IgD-negative memory B cell (primary cell): ENCODE measurements around the gene HEATR9. TPM values are rescaled to one million over a fixed set of nuclear protein-coding genes. Genes with fewer than 3 reads are reported as not detected.

Source experiments
- H3K27ac Mint-ChIP-seq, 3 donors: one replicate each; pipeline ENCODE4 v1.8.0; 2020 to 2022; ENCODE audit warnings: mild to moderate bottlenecking in 3 of 3, mixed read lengths in 3 of 3, moderate library complexity in 1 of 3
- H3K27me3 Mint-ChIP-seq: one replicate; pipeline ENCODE4 v1.8.0; 2021; ENCODE audit warnings: mixed read lengths
- H3K36me3 Mint-ChIP-seq: one replicate; pipeline ENCODE4 v1.8.0; 2020; ENCODE audit warnings: mild to moderate bottlenecking, mixed read lengths
- H3K4me1 Mint-ChIP-seq, 3 donors: one replicate each; pipeline ENCODE4 v1.8.0; 2020 to 2022; ENCODE audit warnings: mixed read lengths in 3 of 3, mild to moderate bottlenecking in 1 of 3
- H3K4me3 Mint-ChIP-seq, 4 donors: one replicate each; pipeline ENCODE4 v1.8.0; 2020 to 2022; ENCODE audit warnings: mild to moderate bottlenecking in 4 of 4, mixed read lengths in 4 of 4, moderate library complexity in 3 of 4
- H3K9me3 Mint-ChIP-seq, 3 donors: one replicate each; pipeline ENCODE4 v1.8.0; 2020 to 2021; ENCODE audit warnings: mixed read lengths in 3 of 3, mild to moderate bottlenecking in 1 of 3
- polyA plus RNA-seq: library from polyadenylated mRNA; unstranded; fragments of 300-500 nt; fragmentation: Illumina TruSeq; gene quantifications from one replicate; pipeline ENCODE4 v1.2.3, GENCODE V29; 2021

The HEATR9 gene
- polyA plus RNA-seq, 1 donor from 2014 or later = not detected

DNA sequence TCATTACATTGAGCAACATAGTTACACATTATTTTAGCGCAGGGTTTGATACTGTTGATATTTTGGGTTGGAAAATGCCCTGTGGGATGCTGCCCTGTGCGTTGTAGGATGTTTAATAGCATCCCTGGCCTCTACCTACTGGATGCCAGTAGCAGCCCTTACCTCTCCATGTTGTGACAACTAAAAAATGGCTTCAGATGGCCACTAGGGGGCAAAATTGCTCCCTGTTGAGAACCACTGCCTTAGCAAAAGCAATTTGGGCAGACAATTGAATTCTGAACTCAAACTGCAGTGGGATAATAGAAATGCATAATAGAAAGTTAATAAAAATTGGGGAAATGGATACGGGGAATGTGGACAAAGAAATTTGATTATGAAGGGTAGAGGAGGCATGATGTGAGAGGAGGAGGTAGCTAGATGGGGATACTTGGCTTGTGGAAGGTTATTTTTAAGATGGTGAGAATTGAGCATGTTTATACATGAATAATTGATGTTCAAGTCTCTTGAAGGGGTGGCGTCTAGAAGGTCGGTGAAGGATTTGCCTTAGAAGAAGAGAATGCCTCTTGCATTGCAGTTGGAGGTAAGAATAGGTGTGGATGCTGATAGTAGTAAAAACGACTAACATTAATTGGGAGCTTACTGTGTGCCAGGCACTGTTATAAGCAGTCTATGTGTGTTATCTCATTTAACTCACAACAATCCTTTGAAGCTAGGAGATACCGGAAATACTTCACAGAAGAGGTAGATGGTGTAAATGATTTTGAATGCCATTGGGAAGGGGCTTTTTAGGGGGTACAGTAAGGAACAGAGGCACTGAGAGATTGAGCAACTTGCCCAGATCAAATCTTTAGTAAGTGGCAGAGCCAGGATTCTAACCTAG is 19.0 kb downstream of the HEATR9 start:
- Mint-ChIP-seq H3K36me3 (no peaks in the 10 kb centered on the region), H3K9me3 (no peaks in the 10 kb centered on the region), H3K4me1 (peaks cover 0 to 3% (median 0%) of the 10 kb centered on the region in 3 donors), H3K4me3 (peak overlapping the region in 1 of 4 donors; percentile 49), H3K27ac (no peak overlapping the region), H3K27me3 (no peaks in the 10 kb centered on the region)

DNA sequence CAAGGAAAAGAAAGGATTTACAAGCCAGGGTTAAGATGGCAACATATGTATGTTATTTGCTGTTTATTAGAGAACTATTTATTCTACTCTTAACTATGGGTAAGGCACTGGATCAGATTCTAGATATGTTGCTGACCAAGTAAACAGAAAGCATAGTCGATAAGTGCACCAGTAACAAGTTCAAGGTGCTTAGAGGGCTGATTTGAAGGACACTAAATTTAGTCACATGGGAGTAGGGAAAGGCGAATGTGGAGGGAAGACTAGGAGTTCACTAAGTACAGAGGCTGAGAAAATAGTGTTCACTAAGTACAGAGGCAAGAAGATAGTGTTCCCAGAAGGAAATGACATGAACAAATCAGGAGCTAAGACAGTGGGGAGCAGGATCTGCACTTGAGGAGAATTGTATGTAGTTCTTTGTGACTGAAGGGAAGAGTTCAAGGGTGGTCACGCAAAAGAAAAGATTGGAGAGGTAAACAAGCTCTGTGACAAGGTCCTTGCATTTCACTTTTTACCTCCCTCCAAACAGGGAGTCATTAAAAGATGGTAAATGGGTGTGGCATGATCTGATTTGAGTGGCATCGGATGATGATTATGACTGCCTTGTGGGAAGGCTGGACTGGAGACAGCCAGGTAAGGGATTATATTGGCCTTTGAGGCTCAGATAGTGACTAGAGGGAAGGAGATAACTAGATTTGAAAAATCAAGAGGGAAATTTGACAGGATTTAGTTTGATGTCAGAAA is 20.9 kb downstream of the HEATR9 start:
- Mint-ChIP-seq H3K4me1 (peaks cover 0 to 3% (median 0%) of the 10 kb centered on the region in 3 donors), H3K4me3 (no peak overlapping the region), H3K9me3 (no peaks in the 10 kb centered on the region), H3K36me3 (peaks cover 7% of the 10 kb centered on the region), H3K27ac (no peak overlapping the region), H3K27me3 (no peaks in the 10 kb centered on the region)

- peak overlapping the region in 1 of 3 donors; percentile 18 for H3K27ac Mint-ChIP-seq
- H3K36me3 Mint-ChIP-seq = peaks cover 7% of the 10 kb centered on the region
- no peaks in the 10 kb centered on the region for H3K27me3 Mint-ChIP-seq
Measured at GRCh38 chr17:35847006-35847405, 21.7 kb downstream of the HEATR9 start.

GRCh38 chr17:35846055-35846809 is 22.5 kb downstream of the HEATR9 start:
- no peaks in the 10 kb centered on the region for H3K9me3 Mint-ChIP-seq
- peaks cover 7% of the 10 kb centered on the region for H3K36me3 Mint-ChIP-seq
- peaks cover 0 to 3% (median 0%) of the 10 kb centered on the region in 3 donors for H3K4me1 Mint-ChIP-seq
- no peak overlapping the region for H3K4me3 Mint-ChIP-seq
- H3K27ac Mint-ChIP-seq = no peak overlapping the region
- H3K27me3 Mint-ChIP-seq = no peaks in the 10 kb centered on the region

More at GRCh38 chr17:35847006-35847405, 21.7 kb downstream of the HEATR9 start:
- no peaks in the 10 kb centered on the region for H3K9me3 Mint-ChIP-seq
- peaks cover 0 to 3% (median 0%) of the 10 kb centered on the region in 3 donors for H3K4me1 Mint-ChIP-seq
- H3K4me3 Mint-ChIP-seq = no peak overlapping the region

GRCh38 chr17:35844547-35844946 is 24.1 kb downstream of the HEATR9 start:
- Mint-ChIP-seq H3K4me3 (no peak overlapping the region), H3K27ac (no peak overlapping the region), H3K4me1 (peaks cover 0 to 3% (median 0%) of the 10 kb centered on the region in 3 donors), H3K9me3 (no peaks in the 10 kb centered on the region), H3K36me3 (peaks cover 7% of the 10 kb centered on the region), H3K27me3 (no peaks in the 10 kb centered on the region)

DNA sequence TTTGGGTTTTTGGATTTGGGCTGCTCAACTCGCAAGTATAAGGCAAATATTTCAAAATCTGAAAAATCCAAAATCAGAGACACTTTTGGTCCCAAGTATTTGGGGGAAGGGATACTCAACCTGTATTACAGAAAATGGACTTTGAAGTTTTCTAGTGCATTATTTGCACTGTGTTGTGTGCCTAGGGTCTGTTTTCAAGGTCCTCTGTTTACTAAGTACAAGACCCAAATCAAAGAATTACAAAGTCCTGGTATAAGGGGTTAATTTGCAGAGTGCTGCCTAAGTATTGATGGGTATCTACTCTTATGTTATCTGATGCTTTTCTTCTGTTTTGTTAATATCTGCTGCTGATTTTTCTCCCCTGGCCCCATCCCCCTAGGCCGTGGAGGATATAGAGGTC is 25.0 kb downstream of the HEATR9 start:
- Mint-ChIP-seq H3K27me3 (no peaks in the 10 kb centered on the region), H3K36me3 (peaks cover 7% of the 10 kb centered on the region), H3K4me3 (no peak overlapping the region), H3K9me3 (no peaks in the 10 kb centered on the region), H3K27ac (no peak overlapping the region), H3K4me1 (peaks cover 0 to 2% (median 0%) of the 10 kb centered on the region in 3 donors)

DNA sequence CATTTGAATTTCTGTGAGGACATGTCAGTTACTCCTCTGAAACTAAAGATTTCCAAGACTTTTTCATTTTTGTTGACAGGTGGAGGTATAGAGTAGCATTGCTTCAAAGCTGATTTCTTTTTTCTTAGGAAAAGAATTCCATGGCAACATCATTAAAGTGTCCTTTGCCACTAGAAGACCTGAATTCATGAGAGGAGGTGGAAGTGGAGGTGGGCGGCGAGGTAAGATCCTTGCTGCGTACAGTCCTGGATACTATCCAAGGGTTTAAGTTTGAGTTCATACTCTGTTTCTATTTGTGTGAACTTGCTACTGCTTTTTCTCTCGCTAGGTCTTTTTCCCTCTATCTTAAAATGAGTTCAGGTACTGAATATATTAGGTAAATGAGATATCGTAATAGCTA is 26.5 kb downstream of the HEATR9 start:
- Mint-ChIP-seq H3K36me3 (peaks cover 9% of the 10 kb centered on the region), H3K27me3 (no peaks in the 10 kb centered on the region), H3K9me3 (no peaks in the 10 kb centered on the region), H3K4me3 (no peak overlapping the region), H3K27ac (no peak overlapping the region), H3K4me1 (no peaks in the 10 kb centered on the region)

GRCh38 chr17:35841505-35841904 is 27.2 kb downstream of the HEATR9 start:
- H3K27me3 Mint-ChIP-seq = no peaks in the 10 kb centered on the region
- H3K9me3 Mint-ChIP-seq = no peaks in the 10 kb centered on the region
- H3K4me3 Mint-ChIP-seq = peak overlapping the region in 1 of 4 donors; percentile 39
- no peaks in the 10 kb centered on the region for H3K4me1 Mint-ChIP-seq
- peaks cover 9% of the 10 kb centered on the region for H3K36me3 Mint-ChIP-seq
- no peak overlapping the region for H3K27ac Mint-ChIP-seq

DNA sequence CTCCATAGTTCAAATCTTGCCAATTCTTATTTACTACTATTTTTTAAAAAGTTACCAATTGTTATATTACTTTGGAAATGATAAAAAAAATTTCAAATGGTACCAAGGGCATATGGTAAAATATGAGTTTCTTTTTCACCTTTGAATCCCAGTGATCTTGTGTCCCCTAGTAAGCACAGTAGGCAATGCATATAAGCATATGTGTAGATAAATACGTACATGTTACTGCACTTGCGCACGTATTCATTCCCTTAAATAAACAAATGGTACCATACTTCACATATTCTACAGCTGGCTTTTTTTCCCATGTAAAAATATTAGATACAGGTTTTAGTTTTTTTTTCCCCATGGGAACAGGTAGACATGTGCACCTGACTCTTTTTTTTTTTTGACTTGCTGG is 27.6 kb downstream of the HEATR9 start:
- H3K4me1 Mint-ChIP-seq = no peaks in the 10 kb centered on the region
- no peaks in the 10 kb centered on the region for H3K27me3 Mint-ChIP-seq
- H3K4me3 Mint-ChIP-seq = peak overlapping the region in 1 of 4 donors; percentile 39
- H3K36me3 Mint-ChIP-seq = peaks cover 9% of the 10 kb centered on the region
- no peak overlapping the region for H3K27ac Mint-ChIP-seq
- no peaks in the 10 kb centered on the region for H3K9me3 Mint-ChIP-seq

DNA sequence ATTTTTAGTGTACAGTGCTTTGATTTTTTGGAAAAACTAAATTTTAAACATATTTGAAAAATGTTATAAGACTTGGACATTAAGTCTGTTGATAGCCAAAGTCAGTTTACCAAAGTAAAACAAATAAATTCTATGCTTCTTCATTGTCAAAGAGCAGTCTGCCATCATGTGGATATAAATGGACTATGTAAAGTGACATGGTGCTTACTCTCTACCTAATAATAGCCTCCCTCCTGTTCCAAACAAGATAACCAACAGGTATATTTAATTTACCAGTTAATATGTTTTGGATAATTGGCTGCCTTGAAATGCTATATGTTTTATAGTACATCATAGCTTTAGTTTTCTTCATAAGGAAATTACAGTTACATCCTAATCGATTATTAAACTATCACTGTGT is 43.5 kb downstream of the HEATR9 start:
- H3K9me3 Mint-ChIP-seq = no peaks in the 10 kb centered on the region
- H3K4me1 Mint-ChIP-seq = no peaks in the 10 kb centered on the region
- no peak overlapping the region for H3K4me3 Mint-ChIP-seq
- H3K36me3 Mint-ChIP-seq = peaks cover 2% of the 10 kb centered on the region
- H3K27ac Mint-ChIP-seq = no peak overlapping the region
- H3K27me3 Mint-ChIP-seq = no peaks in the 10 kb centered on the region

- no peaks in the 10 kb centered on the region for H3K9me3 Mint-ChIP-seq
- no peaks in the 10 kb centered on the region for H3K27me3 Mint-ChIP-seq
- H3K4me3 Mint-ChIP-seq = no peak overlapping the region
- no peak overlapping the region for H3K27ac Mint-ChIP-seq
- peaks cover 2% of the 10 kb centered on the region for H3K36me3 Mint-ChIP-seq
- H3K4me1 Mint-ChIP-seq = peaks cover 0 to 7% (median 3%) of the 10 kb centered on the region in 3 donors
Measured at GRCh38 chr17:35821308-35821707, 47.4 kb downstream of the HEATR9 start.

GRCh38 chr17:35819455-35819854 is 49.2 kb downstream of the HEATR9 start:
- no peaks in the 10 kb centered on the region for H3K9me3 Mint-ChIP-seq
- H3K27ac Mint-ChIP-seq = no peak overlapping the region
- H3K27me3 Mint-ChIP-seq = no peaks in the 10 kb centered on the region
- H3K4me1 Mint-ChIP-seq = peaks cover 10 to 17% (median 12%) of the 10 kb centered on the region in 3 donors
- H3K4me3 Mint-ChIP-seq = no peak overlapping the region
- peaks cover 2% of the 10 kb centered on the region for H3K36me3 Mint-ChIP-seq

DNA sequence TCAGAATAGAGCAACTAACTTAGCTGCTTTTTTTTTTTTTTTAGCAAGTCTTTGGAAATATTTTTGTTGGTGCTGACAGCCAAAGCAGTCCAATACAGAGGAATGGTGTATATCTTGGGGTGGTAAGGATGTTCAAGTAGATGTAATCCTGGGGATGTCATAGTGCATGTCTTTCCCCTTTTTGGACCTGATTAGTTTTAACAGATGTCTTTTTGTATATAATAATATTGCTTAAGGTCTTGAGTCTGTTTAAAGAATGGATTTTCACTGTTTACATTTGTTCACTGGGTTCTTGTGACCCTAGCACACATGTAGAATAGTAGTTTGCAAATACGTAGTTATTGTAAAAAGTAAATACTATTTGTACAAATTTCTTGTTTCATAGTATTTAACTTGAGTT is 51.5 kb downstream of the HEATR9 start:
- Mint-ChIP-seq H3K4me3 (no peak overlapping the region), H3K27ac (no peak overlapping the region), H3K9me3 (no peaks in the 10 kb centered on the region), H3K27me3 (no peaks in the 10 kb centered on the region), H3K36me3 (peaks cover 3% of the 10 kb centered on the region), H3K4me1 (peaks cover 19 to 25% (median 22%) of the 10 kb centered on the region in 3 donors)

DNA sequence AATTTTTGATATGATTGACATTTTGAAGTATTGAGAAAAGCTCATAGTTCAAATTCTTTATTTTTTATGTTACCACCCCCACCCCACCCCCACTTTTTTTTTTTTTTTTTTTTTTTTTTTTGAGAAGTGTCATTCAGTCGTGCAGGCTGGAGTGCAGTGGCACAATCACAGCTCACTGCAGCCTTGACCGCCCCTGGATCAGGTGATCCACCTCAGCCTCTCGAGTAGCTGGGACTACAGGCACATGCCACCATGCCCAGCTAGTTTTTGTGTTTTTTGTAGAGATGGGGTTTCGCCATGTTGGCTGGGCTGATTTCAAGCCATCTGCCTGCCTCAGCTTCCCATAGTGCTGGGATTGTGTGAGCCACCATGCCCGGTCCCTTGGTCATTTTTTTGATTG is 52.0 kb downstream of the HEATR9 start:
- peak overlapping the region in 1 of 4 donors; percentile 60 for H3K4me3 Mint-ChIP-seq
- H3K4me1 Mint-ChIP-seq = peaks cover 22 to 29% (median 26%) of the 10 kb centered on the region in 3 donors
- H3K36me3 Mint-ChIP-seq = peaks cover 3% of the 10 kb centered on the region
- H3K27ac Mint-ChIP-seq = no peak overlapping the region
- no peaks in the 10 kb centered on the region for H3K27me3 Mint-ChIP-seq
- H3K9me3 Mint-ChIP-seq = no peaks in the 10 kb centered on the region

DNA sequence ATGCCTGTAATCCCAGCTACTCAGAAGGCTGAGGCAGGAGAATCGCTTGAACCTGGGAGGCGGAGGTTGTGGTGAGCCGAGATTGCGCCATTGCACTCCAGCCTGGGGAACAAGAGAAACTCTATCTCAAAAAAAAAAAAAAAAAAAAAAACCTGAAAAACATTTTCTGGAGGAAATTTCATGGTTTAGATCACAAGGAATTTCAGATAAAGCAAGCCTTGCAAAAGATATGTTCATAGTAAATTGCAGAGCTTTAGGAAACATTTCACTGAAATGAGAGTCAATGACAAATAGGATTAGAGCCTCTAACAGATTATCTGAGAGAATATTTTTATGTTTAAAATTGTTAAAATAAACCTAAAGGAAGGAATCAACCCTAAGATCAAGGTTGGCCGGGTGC is 56.2 kb downstream of the HEATR9 start:
- Mint-ChIP-seq H3K27me3 (no peaks in the 10 kb centered on the region), H3K36me3 (peaks cover 3% of the 10 kb centered on the region), H3K9me3 (no peaks in the 10 kb centered on the region), H3K27ac (no peak overlapping the region), H3K4me1 (peaks cover 38 to 54% (median 41%) of the 10 kb centered on the region in 3 donors), H3K4me3 (peak overlapping the region in 1 of 4 donors; percentile 64)
